ENCODE measurements around the gene ZNF574. TPM values are rescaled to one million over a fixed set of nuclear protein-coding genes. Genes with fewer than 3 reads are reported as not detected.

Gene ZNF574
- total RNA-seq, 1 experiment from 2014 or later = 35.6 TPM

- Histone ChIP-seq H3K18ac (ENCODE audit: insufficient read length, low read depth, low read length) (no peak overlapping the region), H4K8ac (replicated peaks; ENCODE audit: insufficient read length, low read depth, low read length) (no peak overlapping the region), H4K91ac (ENCODE audit: insufficient read length, low read depth, low read length) (no peak overlapping the region), H3K4me1 (ENCODE audit: insufficient read depth, low read length) (no peaks in the 10 kb centered on the region; the same call in 1 of the 2 replicates), H3K9ac (ENCODE audit: extremely low read depth, insufficient read length, low read length) (no peak overlapping the region), H2AK5ac (ENCODE audit: insufficient read length, low read length) (no peak overlapping the region), H3K4me2 (ENCODE audit: insufficient read depth, insufficient read length, low read length) (no peak overlapping the region), H2BK120ac (ENCODE audit: low read depth, low read length, poor library complexity, severe bottlenecking) (no peak overlapping the region), H4K5ac (ENCODE audit: insufficient read length, low read depth, low read length) (no peak overlapping the region), H3K79me2 (ENCODE audit: insufficient read depth, low read length) (peaks cover 21% of the 10 kb centered on the region), H3K23ac (ENCODE audit: insufficient read length, low read depth, low read length) (no peak overlapping the region), H2BK12ac (ENCODE audit: insufficient read length, low read depth, low read length) (no peak overlapping the region), H3K27ac (ENCODE audit: insufficient read length, low read depth, low read length) (no peak overlapping the region), H2AFZ (ENCODE audit: low read length) (no peak overlapping the region), H2BK5ac (ENCODE audit: insufficient read length, low read length) (no peak overlapping the region), H3K14ac (ENCODE audit: insufficient read depth, low read length) (no peak overlapping the region), H3K9me3 (ENCODE audit: control insufficient read depth, low read depth, low read length) (no peaks in the 10 kb centered on the region), H3K27me3 (ENCODE audit: insufficient read depth, low read length) (no peaks in the 10 kb centered on the region), H3K23me2 (ENCODE audit: insufficient read length, low read depth, low read length, poor library complexity, severe bottlenecking) (peaks cover 11% of the 10 kb centered on the region), H3K56ac (ENCODE audit: insufficient read length, low read depth, low read length) (no peak overlapping the region), H3K79me1 (ENCODE audit: insufficient read depth, low read depth, low read length, poor library complexity, severe bottlenecking) (peaks cover 13% of the 10 kb centered on the region), H2BK20ac (ENCODE audit: low read depth, low read length, poor library complexity, severe bottlenecking) (no peak overlapping the region), H3T11ph (ENCODE audit: low read length) (no peak overlapping the region), H2BK15ac (ENCODE audit: low read depth, low read length) (no peak overlapping the region), H3K4ac (ENCODE audit: low read depth, low read length) (no peak overlapping the region), H4K20me1 (ENCODE audit: control insufficient read depth, insufficient read depth, insufficient read length) (no peaks in the 10 kb centered on the region)
- no peak for DNase-seq
- peak overlapping the region; percentile 96; a peak in 2 of 5 replicates for H3K4me3 Mint-ChIP-seq
- H3K9me3 Mint-ChIP-seq = no peaks in the 10 kb centered on the region
- H3K4me1 Mint-ChIP-seq = peaks cover 20 to 32% of the 10 kb centered on the region in 2 experiments
- no peak for TF ChIP-seq CTCF (conservative IDR thresholded peaks at IDR 0.05)
- H3K27me3 Mint-ChIP-seq (ENCODE audit: low read depth) = no peaks in the 10 kb centered on the region; the same call in 1 of the 2 replicates
- H3K36me3 Mint-ChIP-seq (ENCODE audit: insufficient read depth in 1 of 3, low read depth in 3 of 3) = peaks cover 37 to 49% (median 43%) of the 10 kb centered on the region in 3 experiments
- H3K27ac Mint-ChIP-seq = peak overlapping the region in 2 of 3 experiments; percentile 4 to 76; a peak in 2 of 7 replicates
- WGBS (ENCODE audit: extremely low coverage, insufficient read length, low lambda C conversion rate) = no CpG with 5 or more reads among the region's 15 CpGs
Measured at GRCh38 chr19:42078538-42079275, 2.7 kb downstream of the ZNF574 start.

Data from H9 (cell line).